ENCODE measurements around the gene NLGN1. TPM values are rescaled to one million over a fixed set of nuclear protein-coding genes. Genes with fewer than 3 reads are reported as not detected.
"Not testable (repeated sequence)": the region's sequence is repeated elsewhere in the genome, so short reads cannot be mapped to it uniquely, and the experiment has no call there.

The NLGN1 gene
- total RNA-seq, 4 donors from 2014 or later = 0.80 to 4.4 (median 1.8) TPM

DNA sequence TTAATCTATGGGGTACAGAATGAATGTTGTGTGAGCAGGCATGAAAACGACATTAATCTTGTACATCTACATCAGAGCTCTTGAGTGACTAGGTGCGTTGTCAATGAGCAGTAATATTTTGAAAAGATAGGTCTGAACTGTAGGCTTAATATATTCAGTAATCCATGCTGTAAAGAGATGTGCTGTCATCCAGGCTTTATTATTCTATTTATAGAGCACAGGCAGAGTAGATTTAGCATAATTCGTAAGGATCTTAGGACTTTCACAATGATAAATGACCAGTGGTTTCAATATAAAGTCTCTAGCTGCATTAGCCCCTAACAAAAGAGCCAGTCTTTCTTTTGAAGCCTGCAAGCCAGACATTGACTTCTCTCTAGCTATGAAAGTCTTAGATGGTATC is 43.0 kb downstream of the NLGN1 start:
- intact Hi-C loops (cut with DNase I; ENCODE audit: low total_unique reads) = no loop called here
- WGBS, 2 donors = 79 to 86% methylated on average over 3 of the region's 3 CpGs
- DNase-seq (ENCODE audit: low spot score in 2 of 2) = no peak
- no peak for TF ChIP-seq POLR2A (IDR thresholded peaks at IDR 0.05)
- TF ChIP-seq, protein P1, sequence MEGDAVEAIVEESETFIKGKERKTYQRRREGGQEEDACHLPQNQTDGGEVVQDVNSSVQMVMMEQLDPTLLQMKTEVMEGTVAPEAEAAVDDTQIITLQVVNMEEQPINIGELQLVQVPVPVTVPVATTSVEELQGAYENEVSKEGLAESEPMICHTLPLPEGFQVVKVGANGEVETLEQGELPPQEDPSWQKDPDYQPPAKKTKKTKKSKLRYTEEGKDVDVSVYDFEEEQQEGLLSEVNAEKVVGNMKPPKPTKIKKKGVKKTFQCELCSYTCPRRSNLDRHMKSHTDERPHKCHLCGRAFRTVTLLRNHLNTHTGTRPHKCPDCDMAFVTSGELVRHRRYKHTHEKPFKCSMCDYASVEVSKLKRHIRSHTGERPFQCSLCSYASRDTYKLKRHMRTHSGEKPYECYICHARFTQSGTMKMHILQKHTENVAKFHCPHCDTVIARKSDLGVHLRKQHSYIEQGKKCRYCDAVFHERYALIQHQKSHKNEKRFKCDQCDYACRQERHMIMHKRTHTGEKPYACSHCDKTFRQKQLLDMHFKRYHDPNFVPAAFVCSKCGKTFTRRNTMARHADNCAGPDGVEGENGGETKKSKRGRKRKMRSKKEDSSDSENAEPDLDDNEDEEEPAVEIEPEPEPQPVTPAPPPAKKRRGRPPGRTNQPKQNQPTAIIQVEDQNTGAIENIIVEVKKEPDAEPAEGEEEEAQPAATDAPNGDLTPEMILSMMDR (IDR thresholded peaks at IDR 0.05) = no peak
- H3K4me3 ChIP-seq (ENCODE audit: low read depth, poor library complexity, severe bottlenecking) = no peak overlapping the region

DNA sequence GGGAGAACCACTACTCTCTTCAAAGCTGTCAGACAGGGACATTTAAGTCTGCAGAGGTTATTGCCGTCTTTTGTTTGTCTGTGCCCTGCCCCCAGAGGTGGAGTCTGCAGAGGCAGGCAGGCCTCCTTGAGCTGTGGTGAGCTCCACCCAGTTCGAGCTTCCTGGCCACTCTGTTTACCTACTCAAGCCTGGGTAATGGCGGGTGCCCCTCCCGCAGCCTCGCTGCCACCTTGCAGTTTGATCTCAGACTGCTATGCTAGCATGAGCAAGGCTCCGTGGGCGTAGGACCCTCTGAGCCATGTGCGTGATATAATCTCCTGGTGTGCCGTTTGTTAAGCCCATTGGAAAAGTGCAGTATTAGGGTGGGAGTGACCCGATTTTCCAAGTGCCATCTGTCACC is 54.0 kb downstream of the NLGN1 start:
- H3K4me3 ChIP-seq (ENCODE audit: low read depth, poor library complexity, severe bottlenecking); DNase-seq (ENCODE audit: low spot score in 2 of 2); intact Hi-C loops (cut with DNase I; ENCODE audit: low total_unique reads): not testable (repeated sequence)
- 91 to 95% methylated on average over 9 to 10 of the region's 10 CpGs for WGBS, 2 donors

DNA sequence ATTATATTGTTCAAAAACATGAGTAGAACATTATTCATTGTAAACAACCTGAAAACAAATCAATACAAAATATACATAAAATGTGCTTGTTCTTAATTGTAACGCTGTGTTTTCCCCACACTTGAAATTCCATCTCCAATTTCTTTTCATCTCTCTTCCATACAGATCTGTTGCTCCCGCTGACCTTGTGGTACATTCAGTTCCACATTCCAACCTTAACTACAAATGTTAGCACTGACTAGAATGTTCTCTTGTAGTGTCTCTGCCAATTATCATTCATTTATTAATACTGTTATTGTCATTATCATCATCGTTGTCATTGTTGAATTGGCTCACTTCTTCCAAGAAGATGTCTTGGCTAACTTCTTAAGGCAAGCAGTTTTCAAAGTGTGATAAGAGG is 65.7 kb downstream of the NLGN1 start:
- WGBS, 2 donors = 87 to 90% methylated on average over 3 of the region's 3 CpGs
- no peak overlapping the region for H3K4me3 ChIP-seq (ENCODE audit: low read depth, poor library complexity, severe bottlenecking)
- DNase-seq (ENCODE audit: low spot score in 2 of 2) = no peak
- TF ChIP-seq, protein P1 (IDR thresholded peaks at IDR 0.05) = no peak
- no peak for TF ChIP-seq POLR2A (IDR thresholded peaks at IDR 0.05)
- intact Hi-C loops (cut with DNase I; ENCODE audit: low total_unique reads) = no loop called here

DNA sequence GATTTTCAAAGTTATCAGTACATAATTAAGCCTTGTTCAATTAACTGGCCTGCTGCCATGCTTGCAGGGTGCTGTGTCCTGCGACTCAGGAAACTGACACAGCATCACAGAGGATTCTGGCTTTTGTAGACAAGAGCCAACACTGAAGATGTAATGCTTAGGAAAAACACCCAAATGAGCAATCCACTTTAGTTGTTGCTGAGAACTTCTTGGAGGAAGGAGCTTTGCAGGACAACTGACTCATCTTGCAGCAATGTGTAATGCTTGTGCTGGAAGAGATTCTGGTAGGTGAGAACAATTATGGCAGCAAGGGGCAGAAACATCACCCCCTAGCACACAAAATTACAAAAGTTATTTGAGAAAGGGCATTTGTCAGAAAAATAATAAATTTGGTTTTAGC is 67.6 kb downstream of the NLGN1 start:
- no peak for DNase-seq (ENCODE audit: low spot score in 2 of 2)
- TF ChIP-seq, protein P1 (IDR thresholded peaks at IDR 0.05) = no peak
- TF ChIP-seq POLR2A (IDR thresholded peaks at IDR 0.05) = no peak
- intact Hi-C loops (cut with DNase I; ENCODE audit: low total_unique reads) = no loop called here
- H3K4me3 ChIP-seq (ENCODE audit: low read depth, poor library complexity, severe bottlenecking) = no peak overlapping the region
- 50 to 75% methylated on average over 1 of the region's 1 CpG for WGBS, 2 donors

DNA sequence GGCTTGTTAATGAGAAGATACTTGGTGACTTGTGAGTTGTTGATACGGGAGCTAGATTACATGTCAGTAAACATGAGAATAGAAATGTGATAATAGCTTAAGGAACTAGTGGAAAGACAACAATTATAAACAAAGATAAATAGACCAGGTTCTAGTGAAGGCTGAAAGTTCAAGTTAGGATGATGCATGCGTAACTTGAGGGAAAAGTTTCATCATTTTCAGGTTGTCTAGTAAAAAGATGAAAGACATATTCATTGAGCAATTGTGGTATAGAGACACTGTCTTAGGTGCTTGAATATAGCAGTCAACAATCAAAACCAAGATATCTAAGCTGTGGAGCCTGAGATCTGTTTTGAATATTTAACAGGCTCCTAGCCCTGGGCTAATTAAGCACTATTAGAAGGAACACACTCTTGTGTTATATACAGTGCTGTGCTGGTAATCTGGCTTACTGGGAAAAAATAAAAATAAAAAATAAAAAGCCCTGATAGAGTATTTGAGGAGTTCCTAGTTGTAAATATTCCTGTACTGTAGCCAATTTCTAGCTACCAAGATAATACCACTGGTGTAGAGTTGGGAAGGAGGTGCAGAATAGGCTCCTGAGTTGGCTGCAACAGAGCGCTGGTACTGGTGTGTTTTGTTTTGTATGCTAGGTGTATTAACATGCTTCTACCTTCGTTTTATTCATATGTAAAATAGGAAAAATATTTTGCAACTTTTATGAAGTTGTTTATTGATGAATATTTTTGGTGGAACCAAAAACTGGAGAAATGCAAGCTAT is 68.5 kb downstream of the NLGN1 start:
- 86 to 88% methylated on average over 4 of the region's 4 CpGs for WGBS, 2 donors
- DNase-seq (ENCODE audit: low spot score in 2 of 2) = no peak
- no peak overlapping the region for H3K4me3 ChIP-seq (ENCODE audit: low read depth, poor library complexity, severe bottlenecking)
- no peak for TF ChIP-seq POLR2A (IDR thresholded peaks at IDR 0.05)
- TF ChIP-seq, protein P1 (IDR thresholded peaks at IDR 0.05) = no peak
- intact Hi-C loops (cut with DNase I; ENCODE audit: low total_unique reads) = no loop called here

DNA sequence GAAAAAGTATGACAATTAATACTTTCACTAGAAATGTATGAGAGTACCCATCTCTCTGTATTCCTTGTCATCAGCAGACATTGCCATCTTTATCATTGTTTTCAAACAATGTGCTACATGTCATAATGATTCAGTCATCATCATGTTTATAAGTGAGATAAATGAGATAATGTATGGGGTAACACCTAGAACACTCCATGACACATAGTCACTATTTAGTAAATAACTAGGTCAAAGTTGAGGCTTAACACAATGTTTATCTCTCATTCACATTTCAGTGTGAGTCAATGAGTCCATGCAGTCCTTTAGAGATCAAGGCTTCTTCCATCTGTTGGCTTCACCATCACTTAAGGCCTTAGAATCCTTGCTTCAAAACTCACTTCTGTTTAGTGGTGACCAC is 70.0 kb downstream of the NLGN1 start:
- TF ChIP-seq POLR2A (IDR thresholded peaks at IDR 0.05) = no peak
- TF ChIP-seq, protein P1 (IDR thresholded peaks at IDR 0.05) = no peak
- no peak overlapping the region for H3K4me3 ChIP-seq (ENCODE audit: low read depth, poor library complexity, severe bottlenecking)
- no peak for DNase-seq (ENCODE audit: low spot score in 2 of 2)
- intact Hi-C loops (cut with DNase I; ENCODE audit: low total_unique reads) = no loop called here

All from lower leg skin (tissue), 4 donors.